ENCODE results near the gene SPANXN1. TPM values are rescaled to one million over a fixed set of nuclear protein-coding genes. Genes with fewer than 3 reads are reported as not detected.
"Not testable (repeated sequence)": the region's sequence is repeated elsewhere in the genome, so short reads cannot be mapped to it uniquely, and the experiment has no call there.

Gene SPANXN1, protein sequence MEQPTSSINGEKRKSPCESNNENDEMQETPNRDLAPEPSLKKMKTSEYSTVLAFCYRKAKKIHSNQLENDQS
- polyA plus RNA-seq (2012; ENCODE audit: insufficient read length, low read depth), result not detected

DNA sequence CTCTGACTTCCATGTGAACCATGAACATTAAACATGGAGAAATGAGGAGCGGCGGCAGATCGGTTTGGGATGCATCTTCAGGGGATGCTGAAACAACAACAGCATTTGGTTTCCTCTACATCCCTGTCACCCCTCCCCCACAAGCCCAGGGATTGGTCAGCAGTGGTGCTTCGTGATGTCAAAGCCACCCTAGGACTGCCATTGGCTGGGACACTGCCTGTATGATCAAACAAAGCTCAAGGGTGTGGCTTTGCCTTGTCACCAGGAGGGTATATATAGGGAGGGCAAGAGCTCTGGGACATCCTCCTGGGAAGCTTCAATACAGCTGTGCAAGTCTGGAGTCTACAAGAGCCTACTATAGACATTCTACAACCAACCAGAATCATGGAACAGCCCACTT is at the start of gene SPANXN1:
Gene SPANXN1, plus strand, starts transcription at position 301 of the 400 bp plus-strand sequence. Its CDS starts 84 bp downstream, at position 385.
- not testable (repeated sequence) for TF ChIP-seq SIN3A (IDR thresholded peaks at IDR 0.05; ENCODE audit: borderline replicate concordance, insufficient read depth, low read length); FOXP2 (optimal IDR thresholded peaks at IDR 0.05; ENCODE audit: borderline replicate concordance, extremely low read depth, extremely low read length, insufficient read depth); TAF1 (IDR thresholded peaks at IDR 0.05; ENCODE audit: borderline replicate concordance, insufficient read depth, low read length)

DNA sequence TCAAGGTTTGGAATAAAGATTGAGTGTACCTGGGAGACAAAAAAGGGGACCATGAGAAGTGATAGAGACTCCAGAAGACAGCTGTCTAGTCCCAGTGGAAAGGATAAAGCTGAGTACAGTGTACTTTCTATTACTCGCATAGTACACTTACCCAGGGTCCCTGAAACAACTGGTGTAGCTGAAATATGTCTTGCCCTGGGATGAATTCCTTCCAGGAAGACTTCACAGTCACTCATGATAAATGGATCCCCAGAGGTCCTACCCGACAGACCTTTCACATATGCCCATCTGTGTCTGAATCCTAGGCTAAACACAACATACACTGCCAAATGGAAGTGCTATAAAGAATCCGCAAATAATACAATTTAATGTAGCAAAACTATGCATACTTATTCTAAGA is 48.2 kb upstream of the SPANXN1 start:
- TF ChIP-seq TAF1 (IDR thresholded peaks at IDR 0.05; ENCODE audit: borderline replicate concordance, insufficient read depth, low read length) (no peak), POLR2AphosphoS5 (IDR thresholded peaks at IDR 0.05; ENCODE audit: low read depth, low read length) (no peak), FOXP2 (optimal IDR thresholded peaks at IDR 0.05; ENCODE audit: borderline replicate concordance, extremely low read depth, extremely low read length, insufficient read depth) (no peak), SIN3A (IDR thresholded peaks at IDR 0.05; ENCODE audit: borderline replicate concordance, insufficient read depth, low read length) (no peak)
- TF ChIP-seq, protein P1, sequence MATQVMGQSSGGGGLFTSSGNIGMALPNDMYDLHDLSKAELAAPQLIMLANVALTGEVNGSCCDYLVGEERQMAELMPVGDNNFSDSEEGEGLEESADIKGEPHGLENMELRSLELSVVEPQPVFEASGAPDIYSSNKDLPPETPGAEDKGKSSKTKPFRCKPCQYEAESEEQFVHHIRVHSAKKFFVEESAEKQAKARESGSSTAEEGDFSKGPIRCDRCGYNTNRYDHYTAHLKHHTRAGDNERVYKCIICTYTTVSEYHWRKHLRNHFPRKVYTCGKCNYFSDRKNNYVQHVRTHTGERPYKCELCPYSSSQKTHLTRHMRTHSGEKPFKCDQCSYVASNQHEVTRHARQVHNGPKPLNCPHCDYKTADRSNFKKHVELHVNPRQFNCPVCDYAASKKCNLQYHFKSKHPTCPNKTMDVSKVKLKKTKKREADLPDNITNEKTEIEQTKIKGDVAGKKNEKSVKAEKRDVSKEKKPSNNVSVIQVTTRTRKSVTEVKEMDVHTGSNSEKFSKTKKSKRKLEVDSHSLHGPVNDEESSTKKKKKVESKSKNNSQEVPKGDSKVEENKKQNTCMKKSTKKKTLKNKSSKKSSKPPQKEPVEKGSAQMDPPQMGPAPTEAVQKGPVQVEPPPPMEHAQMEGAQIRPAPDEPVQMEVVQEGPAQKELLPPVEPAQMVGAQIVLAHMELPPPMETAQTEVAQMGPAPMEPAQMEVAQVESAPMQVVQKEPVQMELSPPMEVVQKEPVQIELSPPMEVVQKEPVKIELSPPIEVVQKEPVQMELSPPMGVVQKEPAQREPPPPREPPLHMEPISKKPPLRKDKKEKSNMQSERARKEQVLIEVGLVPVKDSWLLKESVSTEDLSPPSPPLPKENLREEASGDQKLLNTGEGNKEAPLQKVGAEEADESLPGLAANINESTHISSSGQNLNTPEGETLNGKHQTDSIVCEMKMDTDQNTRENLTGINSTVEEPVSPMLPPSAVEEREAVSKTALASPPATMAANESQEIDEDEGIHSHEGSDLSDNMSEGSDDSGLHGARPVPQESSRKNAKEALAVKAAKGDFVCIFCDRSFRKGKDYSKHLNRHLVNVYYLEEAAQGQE (IDR thresholded peaks at IDR 0.05; ENCODE audit: insufficient read depth in 1 of 2, low read depth in 2 of 2, low read length in 2 of 2), result no peak

GRCh38 chrX:145213504-145213903 is 33.8 kb upstream of the SPANXN1 start:
- TF ChIP-seq POLR2AphosphoS5 (IDR thresholded peaks at IDR 0.05; ENCODE audit: low read depth, low read length) (no peak), FOXP2 (optimal IDR thresholded peaks at IDR 0.05; ENCODE audit: borderline replicate concordance, extremely low read depth, extremely low read length, insufficient read depth) (no peak), TAF1 (IDR thresholded peaks at IDR 0.05; ENCODE audit: borderline replicate concordance, insufficient read depth, low read length) (no peak), SIN3A (IDR thresholded peaks at IDR 0.05; ENCODE audit: borderline replicate concordance, insufficient read depth, low read length) (no peak)
- TF ChIP-seq, protein P1 (IDR thresholded peaks at IDR 0.05; ENCODE audit: insufficient read depth in 1 of 2, low read depth in 2 of 2, low read length in 2 of 2), result no peak

DNA sequence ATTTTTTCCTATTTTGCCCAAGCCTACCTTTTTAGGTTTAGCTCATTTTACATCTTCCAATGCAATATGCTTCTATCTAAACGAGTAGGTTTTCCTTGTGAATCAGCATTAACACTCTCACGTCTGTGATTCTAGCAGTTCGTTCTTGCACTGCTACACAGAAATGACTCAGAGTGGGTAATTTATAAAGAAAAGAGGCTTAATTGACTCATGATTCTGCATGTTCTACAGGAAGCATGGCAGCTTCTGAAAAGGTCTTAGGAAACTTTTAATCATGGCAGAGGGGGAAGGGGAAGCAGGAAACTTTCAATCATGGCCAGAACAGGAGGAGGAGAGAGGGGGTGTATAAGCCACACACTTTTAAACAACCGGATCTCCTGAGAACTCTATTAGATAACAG is 44.9 kb downstream of the SPANXN1 start:
- no peak for TF ChIP-seq POLR2AphosphoS5 (IDR thresholded peaks at IDR 0.05; ENCODE audit: low read depth, low read length)
- TF ChIP-seq, protein P1 (IDR thresholded peaks at IDR 0.05; ENCODE audit: insufficient read depth in 1 of 2, low read depth in 2 of 2, low read length in 2 of 2), result no peak
- no peak for TF ChIP-seq FOXP2 (optimal IDR thresholded peaks at IDR 0.05; ENCODE audit: borderline replicate concordance, extremely low read depth, extremely low read length, insufficient read depth)
- no peak for TF ChIP-seq SIN3A (IDR thresholded peaks at IDR 0.05; ENCODE audit: borderline replicate concordance, insufficient read depth, low read length)
- TF ChIP-seq TAF1 (IDR thresholded peaks at IDR 0.05; ENCODE audit: borderline replicate concordance, insufficient read depth, low read length), result no peak

All from PFSK-1 (cell line).